H1 (cell line): ENCODE measurements around the gene OSTF1.
A peak's percentile ranks its signal among the peaks of the same experiment; 100 is the strongest.

Experiments used
- BRCA1 ChIP-seq: IDR thresholded peaks from 2 replicates; pipeline ENCODE4 v1.6.1; 2012; ENCODE audit warnings: low read depth, low read length, improper control_type of control experiment
- EZH2 ChIP-seq: fragments of 200-600 bp; sonication (generic); IDR thresholded peaks from 2 replicates; pipeline ENCODE4 v1.7.1; 2012; ENCODE audit warnings: low read depth, mild to moderate bottlenecking, moderate library complexity, low read length, inconsistent platforms; ENCODE audit not compliant: severe bottlenecking
- JUN ChIP-seq: IDR thresholded peaks from 2 replicates; pipeline ENCODE4 v1.6.1; 2011; ENCODE audit warnings: low read depth, mild to moderate bottlenecking, improper control_type of control experiment, low read length
- POLR2A ChIP-seq, 2 experiments: IDR thresholded peaks; 1 replicate in 1 of 2; 2 replicates in 1 of 2; pipeline ENCODE4 v1.6.1; 2011; ENCODE audit warnings: low read depth in 2 of 2, low read length in 2 of 2, mild to moderate bottlenecking in 2 of 2; ENCODE audit errors: control extremely low read depth in 1 of 2
- POLR2AphosphoS5 ChIP-seq: IDR thresholded peaks from 2 replicates; pipeline ENCODE4 v1.6.1; 2011; ENCODE audit warnings: low read depth, low read length
- SIRT6 ChIP-seq: IDR thresholded peaks from one replicate; pipeline ENCODE4 v1.7.1; 2012; ENCODE audit warnings: low read length, inconsistent platforms
- TAF7 ChIP-seq: optimal IDR thresholded peaks from 2 replicates; pipeline ENCODE3; 2011; ENCODE audit warnings: low read depth, mild to moderate bottlenecking, inconsistent platforms, low read length, moderate library complexity, borderline replicate concordance
- TEAD4 ChIP-seq: IDR thresholded peaks from 2 replicates; pipeline ENCODE4 v1.6.1; 2012; ENCODE audit warnings: low read depth, low read length, inconsistent platforms, mixed read lengths
- TF ChIP-seq, protein P1 (sequence below), 3 experiments: IDR thresholded peaks; 1 replicate in 2 of 3; 2 replicates in 1 of 3; pipeline versions ENCODE4 v1.5.1 to v1.6.1; 2011; ENCODE audit warnings: low read length in 3 of 3, mild to moderate bottlenecking in 3 of 3, inconsistent platforms in 2 of 3, low read depth in 1 of 3, moderate library complexity in 1 of 3; ENCODE audit not compliant: insufficient read depth in 1 of 3; ENCODE audit errors: control extremely low read depth in 1 of 3

DNA sequence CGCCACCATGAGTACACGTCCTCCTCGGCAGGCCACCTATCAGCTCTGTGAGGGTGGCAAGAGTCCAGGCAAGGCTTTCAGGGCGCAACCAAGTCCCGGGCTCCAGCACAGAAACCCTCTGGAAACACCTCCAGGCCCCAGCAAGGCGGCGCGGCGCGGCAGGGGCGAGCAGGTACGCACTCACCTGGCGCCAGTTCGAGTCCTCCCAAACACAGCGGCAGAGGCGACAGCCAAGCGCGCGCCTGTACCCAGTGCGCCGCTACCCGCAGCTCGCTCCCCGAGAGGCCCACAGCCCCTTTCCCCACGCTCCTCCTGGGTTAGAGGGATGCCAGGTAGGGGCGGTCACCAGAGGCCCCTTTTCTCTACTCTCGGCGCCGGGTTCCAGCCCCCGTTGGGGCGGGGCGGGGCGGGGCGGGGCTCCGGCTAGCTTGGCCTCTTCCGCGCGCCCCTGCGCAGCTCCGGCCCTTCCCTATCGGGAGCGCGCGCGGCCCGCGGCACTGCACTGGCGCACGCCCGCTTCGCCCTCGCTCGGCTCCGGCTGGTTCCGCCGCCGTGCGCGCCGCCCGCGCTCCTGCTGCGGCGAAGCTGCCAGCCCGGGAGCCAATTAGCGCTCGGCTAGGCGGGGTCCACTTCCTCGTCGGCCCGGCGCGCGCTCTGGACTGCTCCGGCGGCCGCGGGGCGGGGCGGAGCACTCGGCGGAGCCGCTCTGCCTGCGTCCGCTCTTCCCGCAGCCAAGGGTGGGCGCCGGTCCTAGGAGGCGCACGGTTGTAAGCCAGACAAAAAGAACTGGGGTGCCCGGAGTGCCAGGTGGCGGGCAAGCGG, at the start of gene OSTF1, which contains the start of gene NMRK1:
- TF ChIP-seq, protein P1, sequence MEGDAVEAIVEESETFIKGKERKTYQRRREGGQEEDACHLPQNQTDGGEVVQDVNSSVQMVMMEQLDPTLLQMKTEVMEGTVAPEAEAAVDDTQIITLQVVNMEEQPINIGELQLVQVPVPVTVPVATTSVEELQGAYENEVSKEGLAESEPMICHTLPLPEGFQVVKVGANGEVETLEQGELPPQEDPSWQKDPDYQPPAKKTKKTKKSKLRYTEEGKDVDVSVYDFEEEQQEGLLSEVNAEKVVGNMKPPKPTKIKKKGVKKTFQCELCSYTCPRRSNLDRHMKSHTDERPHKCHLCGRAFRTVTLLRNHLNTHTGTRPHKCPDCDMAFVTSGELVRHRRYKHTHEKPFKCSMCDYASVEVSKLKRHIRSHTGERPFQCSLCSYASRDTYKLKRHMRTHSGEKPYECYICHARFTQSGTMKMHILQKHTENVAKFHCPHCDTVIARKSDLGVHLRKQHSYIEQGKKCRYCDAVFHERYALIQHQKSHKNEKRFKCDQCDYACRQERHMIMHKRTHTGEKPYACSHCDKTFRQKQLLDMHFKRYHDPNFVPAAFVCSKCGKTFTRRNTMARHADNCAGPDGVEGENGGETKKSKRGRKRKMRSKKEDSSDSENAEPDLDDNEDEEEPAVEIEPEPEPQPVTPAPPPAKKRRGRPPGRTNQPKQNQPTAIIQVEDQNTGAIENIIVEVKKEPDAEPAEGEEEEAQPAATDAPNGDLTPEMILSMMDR (IDR thresholded peaks at IDR 0.05; ENCODE audit: control extremely low read depth in 1 of 3, insufficient read depth in 1 of 3, low read depth in 1 of 3, low read length in 3 of 3): no peak
- TF ChIP-seq SIRT6 (no peak), TAF7 (peak; percentile 92), EZH2 (no peak), POLR2A (IDR thresholded peaks at IDR 0.05; ENCODE audit: control extremely low read depth in 1 of 2, low read depth in 2 of 2, low read length in 2 of 2) (peak; percentile 58 to 66), JUN (no peak), TEAD4 (no peak), POLR2AphosphoS5 (peak; percentile 45), BRCA1 (no peak)
